HG03558 (cell line): ENCODE data around the gene LMBRD2.
A peak's percentile ranks its signal among the peaks of the same experiment; 100 is the strongest.
"Not testable (repeated sequence)": the region's sequence is repeated elsewhere in the genome, so short reads cannot be mapped to it uniquely, and the experiment has no call there.

ENCODE experiments used
- ATAC-seq: cut with Tn5 transposase; IDR thresholded peaks from one replicate; pipeline ENCODE4 v1.9.1; 2021; ENCODE audit warnings: moderate number of reproducible peaks; ENCODE audit not compliant: unreplicated experiment; ENCODE audit errors: extremely low read depth

The LMBRD2 gene

GRCh38 chr5:36151434-36152323, at the start of gene LMBRD2, which contains the start of gene SKP2:
LMBRD2 (minus strand) TSS chr5:36151887; CDS start chr5:36143349, 8,538 bp downstream.
SKP2 (plus strand) TSS chr5:36152111; CDS start chr5:36152263, 152 bp downstream.
- peak; percentile 97 for ATAC-seq

GRCh38 chr5:36200513-36200912, 48.8 kb upstream of the LMBRD2 start:
- no peak for ATAC-seq

GRCh38 chr5:36199620-36200019, 47.9 kb upstream of the LMBRD2 start:
- no peak for ATAC-seq

- not testable (repeated sequence) for ATAC-seq
Measured at GRCh38 chr5:36198783-36199182, 47.1 kb upstream of the LMBRD2 start.

GRCh38 chr5:36198281-36198680, 46.6 kb upstream of the LMBRD2 start:
- no peak for ATAC-seq

DNA sequence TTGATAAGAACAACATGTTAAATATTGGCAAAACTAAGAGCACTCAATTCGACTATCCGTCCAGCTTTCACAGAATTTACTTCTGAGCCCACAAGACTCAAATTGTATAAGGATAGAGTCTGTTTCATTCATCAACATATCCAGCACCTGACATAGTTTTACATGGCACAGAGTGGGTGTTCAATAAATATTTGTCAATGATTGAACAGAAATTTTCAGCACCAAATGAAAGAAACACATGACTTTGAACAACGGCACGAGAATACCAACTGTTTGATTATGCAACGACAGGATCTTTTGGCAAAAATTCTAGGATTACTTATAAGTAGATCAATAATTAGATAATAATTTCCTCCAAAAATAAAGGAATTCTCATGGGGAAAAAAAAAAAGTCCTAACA, 42.1 kb upstream of the LMBRD2 start:
- ATAC-seq, result no peak

- ATAC-seq, result not testable (repeated sequence)
Measured at GRCh38 chr5:36184408-36184807, 32.7 kb upstream of the LMBRD2 start.

GRCh38 chr5:36181774-36182173, 30.1 kb upstream of the LMBRD2 start:
- no peak for ATAC-seq

GRCh38 chr5:36180556-36181350, 29.1 kb upstream of the LMBRD2 start:
- no peak for ATAC-seq

DNA sequence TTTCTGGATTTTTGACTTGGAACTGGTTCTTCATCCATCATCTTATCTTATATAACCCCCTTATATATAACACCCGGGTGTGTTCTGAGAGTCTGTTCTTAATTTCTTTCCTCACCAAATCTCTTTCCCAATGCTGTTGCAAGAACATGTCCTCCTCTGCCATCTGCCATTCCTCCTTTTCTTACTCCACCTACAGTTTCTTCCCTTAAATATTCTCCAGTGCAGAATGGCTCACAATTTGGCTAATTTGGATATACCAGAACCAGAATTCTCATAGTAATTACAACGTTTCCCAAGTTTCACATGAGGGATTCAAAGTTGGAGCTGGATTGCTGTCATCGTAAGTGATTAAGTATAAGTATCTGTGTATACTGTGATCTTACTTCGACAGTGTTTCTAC, 28.3 kb upstream of the LMBRD2 start:
- no peak for ATAC-seq

DNA sequence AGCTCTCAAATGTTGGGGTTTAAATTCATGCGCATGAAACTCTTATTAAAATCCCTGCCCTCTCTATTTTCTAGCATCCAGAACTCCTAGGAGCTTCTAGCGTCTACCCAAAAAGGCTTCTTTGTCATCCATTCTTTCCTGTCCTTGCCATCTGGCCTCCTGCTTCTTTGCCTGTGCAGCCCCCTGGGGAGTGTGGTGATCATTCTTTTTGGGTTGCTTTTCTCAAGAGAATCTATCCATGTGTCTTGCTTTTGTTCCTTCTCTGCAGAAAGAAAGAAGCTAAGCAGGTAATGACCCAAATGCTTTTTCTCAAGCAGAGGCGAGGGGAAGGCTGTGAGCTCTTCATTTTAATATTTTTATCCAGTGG, 26.8 kb upstream of the LMBRD2 start:
- ATAC-seq, result no peak

- no peak for ATAC-seq
Measured at GRCh38 chr5:36177715-36178523, 26.2 kb upstream of the LMBRD2 start.

- peak; percentile 97 for ATAC-seq
Measured at GRCh38 chr5:36177154-36177553, 25.5 kb upstream of the LMBRD2 start.

- ATAC-seq, result no peak
Measured at GRCh38 chr5:36175043-36175442, 23.4 kb upstream of the LMBRD2 start.

- no peak for ATAC-seq
Measured at GRCh38 chr5:36174119-36174518, 22.4 kb upstream of the LMBRD2 start.

DNA sequence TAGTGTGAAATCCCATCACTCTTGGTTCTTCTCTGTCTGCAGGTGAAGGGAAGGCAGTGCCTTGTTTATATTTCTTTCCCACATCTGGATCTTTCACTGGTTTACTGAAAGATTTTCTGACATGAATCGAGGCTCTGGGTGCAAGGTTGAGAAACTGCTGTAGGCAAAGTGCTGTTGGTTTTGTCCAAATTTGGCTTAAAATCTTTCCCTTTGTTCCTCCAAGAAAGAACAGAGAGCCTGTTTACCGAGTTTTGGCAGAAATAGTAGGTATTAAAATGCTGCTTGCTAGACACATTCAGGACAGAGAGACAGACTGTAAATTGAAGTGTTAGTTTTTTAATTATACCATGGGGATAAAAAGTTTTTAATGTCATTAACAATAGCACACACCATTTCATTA, 21.7 kb upstream of the LMBRD2 start:
- no peak for ATAC-seq

DNA sequence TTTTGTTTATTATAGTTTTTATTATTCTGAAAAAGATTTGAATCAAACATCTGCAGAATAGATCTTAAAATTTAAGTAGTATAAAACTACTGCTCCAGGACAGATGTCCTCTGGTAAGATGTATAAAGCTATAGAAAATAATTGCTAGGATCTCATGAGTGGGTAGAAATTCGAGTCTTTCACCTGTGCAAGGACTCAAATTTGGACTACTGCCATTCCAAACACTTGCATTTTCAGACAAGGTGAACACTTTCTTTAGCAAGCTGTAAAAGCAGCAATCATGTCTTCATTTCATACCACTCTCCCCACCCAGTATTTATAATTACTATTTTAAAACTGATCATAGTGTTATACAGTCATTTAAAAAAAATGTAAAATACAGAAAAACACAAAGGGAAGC, 20.9 kb upstream of the LMBRD2 start:
- ATAC-seq, result no peak

DNA sequence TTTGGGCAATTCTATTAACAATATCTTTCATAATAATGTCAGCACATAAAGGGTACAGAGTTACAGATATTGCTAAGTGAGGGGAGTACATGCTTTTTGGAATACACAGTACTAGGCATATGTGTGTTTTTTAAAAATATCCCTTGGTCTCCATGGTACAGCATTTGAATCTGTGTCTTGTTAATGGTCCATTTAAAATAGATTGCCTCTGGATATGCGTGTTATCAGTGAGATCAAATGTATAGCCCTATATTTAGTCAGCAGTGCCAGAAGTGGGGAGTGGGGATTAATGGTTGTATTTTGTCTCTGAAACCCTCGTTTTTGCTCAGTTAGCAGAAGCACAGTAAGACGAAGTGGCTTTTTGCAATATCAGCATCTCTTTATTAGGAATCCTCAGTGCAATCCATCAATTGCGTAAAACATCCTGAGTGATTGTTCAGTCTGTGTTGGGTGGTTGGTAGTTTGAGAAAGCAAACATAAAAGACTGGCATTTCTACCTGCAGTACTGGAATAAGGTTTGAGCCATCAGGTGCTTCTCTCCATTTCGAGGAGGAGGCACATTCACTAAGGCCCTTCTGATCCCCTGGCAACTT, 19.2 kb upstream of the LMBRD2 start:
- no peak for ATAC-seq

GRCh38 chr5:36168737-36169136, 17.1 kb upstream of the LMBRD2 start:
- no peak for ATAC-seq

DNA sequence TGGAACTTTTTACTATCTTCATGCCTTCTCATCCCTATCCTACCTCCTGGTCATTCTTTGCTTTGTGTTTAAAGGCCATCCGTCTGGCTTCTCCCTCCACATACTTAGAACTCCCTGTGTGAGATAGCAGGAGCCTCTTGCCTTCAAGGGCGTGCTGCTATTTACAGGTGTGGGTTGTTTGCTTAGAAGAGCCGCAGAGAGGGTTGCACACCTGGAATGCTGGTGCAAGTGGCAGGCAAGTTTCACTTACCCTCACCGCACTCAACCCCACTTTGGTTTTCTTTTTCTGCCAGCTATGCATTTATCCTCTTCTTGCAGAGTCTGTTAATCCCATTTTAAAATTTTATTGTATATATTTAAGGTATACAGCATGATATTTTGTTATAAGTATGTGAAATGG, 12.8 kb upstream of the LMBRD2 start:
- ATAC-seq, result no peak
